DND-41 (cell line): ENCODE results near the gene ANO1.

Source experiments
- ATAC-seq: fragments of 200-7000 bp; cut with Tn5 transposase; 3 replicates; pipeline ENCODE4 v1.9.1; 2021; ENCODE audit warnings: low read depth; ENCODE audit not compliant: insufficient read depth
- DNase-seq: peaks from one replicate; pipeline ENCODE4 v3.0.0-alpha.2; 2020
- H2AFZ ChIP-seq: 2 replicates; pipeline ENCODE4 v1.6.0; 2012; ENCODE audit warnings: low read depth, low read length
- H3K27ac ChIP-seq: 2 replicates; pipeline ENCODE4 v1.5.1; 2012; ENCODE audit warnings: low read length, inconsistent platforms
- H3K27me3 ChIP-seq: fragments of 200-600 bp; sonication (generic); 2 replicates; pipeline ENCODE4 v1.6.0; 2012; ENCODE audit warnings: low read length, mild to moderate bottlenecking, inconsistent platforms; ENCODE audit not compliant: insufficient read depth, poor library complexity
- H3K36me3 ChIP-seq: 2 replicates; pipeline ENCODE4 v1.5.1; 2012; ENCODE audit warnings: low read length, inconsistent platforms; ENCODE audit not compliant: insufficient read depth
- H3K4me1 ChIP-seq: 2 replicates; pipeline ENCODE4 v1.5.1; 2012; ENCODE audit warnings: mild to moderate bottlenecking, low read length; ENCODE audit not compliant: insufficient read depth
- H3K4me2 ChIP-seq: 2 replicates; pipeline ENCODE4 v1.6.0; 2012; ENCODE audit warnings: mild to moderate bottlenecking, moderate library complexity, low read length, inconsistent platforms; ENCODE audit not compliant: insufficient read depth
- H3K4me3 ChIP-seq, 2 experiments: fragments of 200-600 bp in 1 of 2; shearing (Covaris generic) in 1 of 2; 2 replicates each; pipeline ENCODE4 v1.5.1; 2012 to 2016; ENCODE audit warnings: inconsistent platforms in 2 of 2, low read length in 2 of 2, mild to moderate bottlenecking in 2 of 2, low read depth in 1 of 2, moderate library complexity in 1 of 2
- H3K79me2 ChIP-seq: 2 replicates; pipeline ENCODE4 v1.6.0; 2012; ENCODE audit warnings: low read length, inconsistent platforms; ENCODE audit not compliant: insufficient read depth
- H3K9ac ChIP-seq: 2 replicates; pipeline ENCODE4 v1.6.0; 2012; ENCODE audit warnings: low read depth, mild to moderate bottlenecking, inconsistent platforms, low read length, moderate library complexity
- H3K9me3 ChIP-seq: 2 replicates; pipeline ENCODE4 v1.5.1; 2012; ENCODE audit warnings: low read length, moderate library complexity, mild to moderate bottlenecking, inconsistent platforms; ENCODE audit not compliant: insufficient read depth, severe bottlenecking
- H4K20me1 ChIP-seq: 2 replicates; pipeline ENCODE4 v1.6.0; 2012; ENCODE audit warnings: low read length; ENCODE audit not compliant: insufficient read depth
- EZH2 ChIP-seq: IDR thresholded peaks from 3 replicates; pipeline ENCODE4 v1.6.1; 2012; ENCODE audit warnings: borderline replicate concordance, low read depth, mild to moderate bottlenecking, moderate library complexity, low read length, inconsistent platforms; ENCODE audit not compliant: severe bottlenecking
- TF ChIP-seq, protein P1 (sequence below): IDR thresholded peaks from 2 replicates; pipeline ENCODE4 v1.5.1; 2012; ENCODE audit warnings: borderline replicate concordance, low read length, moderate library complexity, mild to moderate bottlenecking; ENCODE audit not compliant: poor library complexity, severe bottlenecking; ENCODE audit errors: extremely low read depth

ANO1 gene

DNA sequence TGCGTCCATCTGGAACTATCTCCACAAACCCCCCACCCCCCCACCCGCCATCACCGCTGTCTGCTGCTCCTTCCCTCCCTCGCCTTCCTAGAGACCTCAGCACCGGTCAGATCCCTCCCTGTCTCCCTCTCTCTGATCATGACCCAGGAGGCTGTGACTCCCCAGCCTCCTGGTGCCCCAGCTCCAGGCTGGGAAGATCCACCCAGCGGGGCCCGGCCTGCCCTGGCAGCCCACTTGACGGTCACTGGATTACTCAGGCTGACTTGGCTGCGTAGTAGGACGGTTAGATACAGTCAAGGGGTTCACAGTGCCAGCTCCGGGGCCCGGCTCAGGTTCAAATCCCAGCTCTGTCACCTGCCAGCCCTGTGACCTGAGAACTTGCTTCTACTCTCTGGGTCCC lies 59.3 kb downstream of the ANO1 start:
- Histone ChIP-seq H3K9ac (no peak overlapping the region), H3K27ac (no peak overlapping the region), H3K36me3 (no peaks in the 10 kb centered on the region), H3K79me2 (no peaks in the 10 kb centered on the region), H4K20me1 (peaks cover 10% of the 10 kb centered on the region), H3K9me3 (no peaks in the 10 kb centered on the region), H3K4me2 (no peak overlapping the region), H3K4me1 (no peaks in the 10 kb centered on the region), H3K4me3 (no peak overlapping the region), H3K27me3 (peaks cover 20% of the 10 kb centered on the region), H2AFZ (no peak overlapping the region)
- TF ChIP-seq EZH2 = no peak
- TF ChIP-seq, protein P1, sequence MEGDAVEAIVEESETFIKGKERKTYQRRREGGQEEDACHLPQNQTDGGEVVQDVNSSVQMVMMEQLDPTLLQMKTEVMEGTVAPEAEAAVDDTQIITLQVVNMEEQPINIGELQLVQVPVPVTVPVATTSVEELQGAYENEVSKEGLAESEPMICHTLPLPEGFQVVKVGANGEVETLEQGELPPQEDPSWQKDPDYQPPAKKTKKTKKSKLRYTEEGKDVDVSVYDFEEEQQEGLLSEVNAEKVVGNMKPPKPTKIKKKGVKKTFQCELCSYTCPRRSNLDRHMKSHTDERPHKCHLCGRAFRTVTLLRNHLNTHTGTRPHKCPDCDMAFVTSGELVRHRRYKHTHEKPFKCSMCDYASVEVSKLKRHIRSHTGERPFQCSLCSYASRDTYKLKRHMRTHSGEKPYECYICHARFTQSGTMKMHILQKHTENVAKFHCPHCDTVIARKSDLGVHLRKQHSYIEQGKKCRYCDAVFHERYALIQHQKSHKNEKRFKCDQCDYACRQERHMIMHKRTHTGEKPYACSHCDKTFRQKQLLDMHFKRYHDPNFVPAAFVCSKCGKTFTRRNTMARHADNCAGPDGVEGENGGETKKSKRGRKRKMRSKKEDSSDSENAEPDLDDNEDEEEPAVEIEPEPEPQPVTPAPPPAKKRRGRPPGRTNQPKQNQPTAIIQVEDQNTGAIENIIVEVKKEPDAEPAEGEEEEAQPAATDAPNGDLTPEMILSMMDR = no peak
- ATAC-seq (no peak), DNase-seq (no peak)

DNA sequence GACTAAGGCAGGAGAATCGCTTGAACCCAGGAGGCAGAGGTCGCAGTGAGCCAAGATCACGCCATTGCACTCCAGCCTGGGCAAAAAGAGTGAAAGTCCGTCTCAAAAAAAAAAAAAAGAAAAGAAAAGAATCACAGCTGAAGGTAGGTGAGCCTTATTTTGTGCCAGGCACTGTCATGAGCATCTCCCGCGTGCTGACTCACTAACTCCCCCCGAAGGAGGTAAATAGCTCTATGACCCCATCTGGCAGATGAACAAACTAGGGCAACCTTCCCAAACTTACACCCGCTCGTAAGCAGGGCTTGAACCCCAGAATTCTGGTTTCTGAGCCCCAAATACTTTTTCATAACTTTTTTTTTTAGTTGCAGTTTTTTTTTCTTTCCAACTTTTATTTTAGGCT lies 60.3 kb downstream of the ANO1 start:
- H3K4me3 ChIP-seq = no peak overlapping the region
- peaks cover 16% of the 10 kb centered on the region for H4K20me1 ChIP-seq
- H3K27me3 ChIP-seq = peaks cover 26% of the 10 kb centered on the region
- H3K79me2 ChIP-seq = no peaks in the 10 kb centered on the region
- H3K9ac ChIP-seq = no peak overlapping the region
- no peak overlapping the region for H3K27ac ChIP-seq
- H3K36me3 ChIP-seq = no peaks in the 10 kb centered on the region
- H2AFZ ChIP-seq = no peak overlapping the region
- DNase-seq (no peak), ATAC-seq (no peak)
- TF ChIP-seq, protein P1 = no peak
- TF ChIP-seq EZH2 = no peak
- no peak overlapping the region for H3K4me2 ChIP-seq
- no peaks in the 10 kb centered on the region for H3K4me1 ChIP-seq
- no peaks in the 10 kb centered on the region for H3K9me3 ChIP-seq

DNA sequence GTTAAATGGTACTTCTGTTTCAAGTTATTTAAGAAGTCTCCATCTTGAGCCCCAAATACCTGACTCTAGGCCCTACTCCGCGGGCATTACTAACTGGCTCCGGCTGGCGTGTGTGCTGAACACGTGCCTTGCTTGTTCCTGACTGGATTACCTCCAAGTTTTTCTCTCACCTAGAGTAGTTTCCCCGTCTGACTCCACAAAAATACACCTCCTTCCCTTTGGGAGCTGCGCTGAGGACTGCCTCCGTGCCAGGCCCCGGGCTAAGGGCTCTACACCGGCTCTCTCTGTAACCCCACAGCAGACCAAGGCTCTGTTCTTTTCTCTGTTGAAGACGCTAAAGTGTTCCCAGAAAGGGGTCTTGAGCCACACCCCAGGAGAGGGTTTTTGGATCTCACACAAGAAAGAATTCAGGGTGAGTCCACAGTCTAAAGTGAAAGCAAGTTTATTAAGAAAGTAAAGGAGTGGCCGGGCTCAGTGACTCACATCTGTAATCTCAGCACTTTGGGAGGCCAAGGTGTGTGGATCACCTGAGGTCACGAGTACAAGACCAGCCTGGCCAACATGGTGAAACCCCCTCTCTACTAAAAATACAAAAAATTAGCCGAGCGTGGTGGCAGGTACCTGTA lies 61.8 kb downstream of the ANO1 start:
- DNase-seq = no peak
- no peaks in the 10 kb centered on the region for H3K9me3 ChIP-seq
- no peaks in the 10 kb centered on the region for H3K36me3 ChIP-seq
- H3K4me2 ChIP-seq = no peak overlapping the region
- no peak overlapping the region for H2AFZ ChIP-seq
- TF ChIP-seq, protein P1 = no peak
- no peak for TF ChIP-seq EZH2
- H3K9ac ChIP-seq = no peak overlapping the region
- no peak overlapping the region for H3K4me3 ChIP-seq
- H3K27ac ChIP-seq = no peak overlapping the region
- ATAC-seq = no peak
- H3K27me3 ChIP-seq = peaks cover 26% of the 10 kb centered on the region
- peaks cover 19% of the 10 kb centered on the region for H4K20me1 ChIP-seq
- no peaks in the 10 kb centered on the region for H3K79me2 ChIP-seq
- H3K4me1 ChIP-seq = no peaks in the 10 kb centered on the region
